Neural cell (in vitro differentiated cells): ENCODE results near the gene DDX47. TPM values are rescaled to one million over a fixed set of nuclear protein-coding genes. Genes with fewer than 3 reads are reported as not detected.

ENCODE experiments used
- H2AFZ ChIP-seq: fragments of 200-600, 300-800 bp; sonication (generic), shearing (Covaris generic); 2 replicates; pipeline ENCODE4 v1.6.0; 2014; ENCODE audit warnings: low read depth, mild to moderate bottlenecking, antibody characterized with exemption, low read length, moderate library complexity
- H3F3A ChIP-seq: fragments of 200-600 bp; shearing (Covaris generic); 2 replicates; pipeline ENCODE4 v1.6.1; 2016; ENCODE audit warnings: mild to moderate bottlenecking, moderate library complexity, mixed read lengths, antibody characterized with exemption, low read length; ENCODE audit not compliant: insufficient read depth, poor library complexity, severe bottlenecking
- H3K27ac ChIP-seq: fragments of 200-600, 300-800 bp; sonication (generic), shearing (Covaris generic); 2 replicates; pipeline ENCODE4 v1.5.1; 2014; ENCODE audit warnings: mild to moderate bottlenecking, low read length, moderate library complexity
- H3K27me3 ChIP-seq: fragments of 300-800, 200-600 bp; sonication (generic), shearing (Covaris generic); 2 replicates; pipeline ENCODE4 v1.6.0; 2014; ENCODE audit warnings: mild to moderate bottlenecking, low read depth, low read length, moderate library complexity; ENCODE audit not compliant: insufficient read depth
- H3K36me3 ChIP-seq: fragments of 300-800, 200-600 bp; sonication (generic), shearing (Covaris generic); 2 replicates; pipeline ENCODE4 v1.5.1; 2014; ENCODE audit warnings: mild to moderate bottlenecking, antibody characterized with exemption, low read length, moderate library complexity; ENCODE audit not compliant: insufficient read depth
- H3K4me2 ChIP-seq: fragments of 300-800, 200-600 bp; sonication (generic), shearing (Covaris generic); 2 replicates; pipeline ENCODE4 v1.6.0; 2014; ENCODE audit warnings: mild to moderate bottlenecking, low read length
- H3K4me3 ChIP-seq: fragments of 300-800, 200-600 bp; sonication (generic), shearing (Covaris generic); 2 replicates; pipeline ENCODE4 v1.5.1; 2014; ENCODE audit warnings: mild to moderate bottlenecking, low read length, moderate library complexity
- H3K79me2 ChIP-seq: fragments of 200-600 bp; shearing (Covaris generic); replicated peaks from 2 replicates; pipeline ENCODE4 v1.6.0; 2014; ENCODE audit warnings: mild to moderate bottlenecking, low read length, moderate library complexity; ENCODE audit not compliant: insufficient read depth
- H3K9ac ChIP-seq: fragments of 300-800, 200-600 bp; sonication (generic), shearing (Covaris generic); 2 replicates; pipeline ENCODE4 v1.6.1; 2016; ENCODE audit warnings: mild to moderate bottlenecking, low read length, mixed read lengths
- H3K9me2 ChIP-seq: fragments of 200-600 bp; shearing (Covaris generic); 2 replicates; pipeline ENCODE4 v1.6.1; 2016; ENCODE audit warnings: mild to moderate bottlenecking, low read length, mixed read lengths; ENCODE audit not compliant: insufficient read depth
- H3K9me3 ChIP-seq: fragments of 200-600, 300-800 bp; sonication (generic), shearing (Covaris generic); 2 replicates; pipeline ENCODE4 v1.6.1; 2016; ENCODE audit warnings: mild to moderate bottlenecking, mixed run types, low read length, moderate library complexity, mixed read lengths
- H4K20me1 ChIP-seq: fragments of 200-600 bp; shearing (Covaris generic); 2 replicates; pipeline ENCODE4 v1.6.1; 2016; ENCODE audit warnings: mild to moderate bottlenecking, mixed run types; ENCODE audit not compliant: insufficient read depth
- EP300 ChIP-seq: fragments of 450-650 bp; conservative IDR thresholded peaks from 2 replicates; pipeline ENCODE4 v1.6.1; 2014; ENCODE audit warnings: antibody characterized with exemption, mild to moderate bottlenecking, moderate library complexity; ENCODE audit not compliant: poor library complexity, severe bottlenecking
- POLR2AphosphoS5 ChIP-seq: IDR thresholded peaks from 2 replicates; pipeline ENCODE4 v1.6.1; 2012
- RAD21 ChIP-seq: fragments of 450-650 bp; conservative IDR thresholded peaks from 2 replicates; pipeline ENCODE4 v1.6.1; 2014; ENCODE audit warnings: antibody characterized with exemption, mild to moderate bottlenecking, moderate library complexity
- SMC3 ChIP-seq: fragments of 450-650 bp; conservative IDR thresholded peaks from 2 replicates; pipeline ENCODE4 v1.6.1; 2014; ENCODE audit warnings: antibody characterized with exemption, mild to moderate bottlenecking, moderate library complexity; ENCODE audit not compliant: poor library complexity
- TAF1 ChIP-seq: IDR thresholded peaks from 2 replicates; pipeline ENCODE4 v1.6.1; 2012; ENCODE audit warnings: low read depth
- polyA plus RNA-seq: library from polyadenylated mRNA; depleted of rRNA; stranded (reverse); fragments of >200 nt; gene quantifications from 2 replicates; pipeline ENCODE4 v1.2.3, GENCODE V29; 2014
- TF ChIP-seq, protein P1 (sequence below): IDR thresholded peaks from 2 replicates; pipeline ENCODE4 v1.6.1; 2012; ENCODE audit warnings: borderline replicate concordance
- TF ChIP-seq, protein P2 (sequence below): fragments of 450-650 bp; IDR thresholded peaks from 2 replicates; pipeline ENCODE4 v1.5.1; 2014; ENCODE audit warnings: antibody characterized with exemption, mild to moderate bottlenecking, moderate library complexity; ENCODE audit not compliant: poor library complexity, severe bottlenecking

Gene DDX47
- polyA plus RNA-seq, 1 donor from 2014 or later: 97.6 TPM

DNA sequence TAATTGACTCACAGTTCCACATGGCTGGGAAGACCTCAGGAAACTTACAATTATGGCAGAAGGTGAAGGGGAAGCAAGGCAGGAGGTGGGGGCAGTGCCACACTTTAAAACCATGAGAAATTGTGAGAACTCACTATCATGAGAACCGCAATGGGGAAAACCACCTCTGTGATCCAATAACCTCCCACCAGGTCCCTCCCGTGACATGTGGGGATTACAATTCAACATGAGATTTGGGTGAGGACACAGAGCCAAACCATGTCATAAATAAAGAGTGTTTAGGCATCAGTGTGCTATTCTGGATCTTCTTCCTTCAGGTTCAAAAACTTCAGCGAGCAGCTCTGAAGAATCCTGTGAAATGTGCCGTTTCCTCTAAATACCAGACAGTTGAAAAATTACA, 9.7 kb downstream of the DDX47 start:
- Histone ChIP-seq H3K27ac (no peak overlapping the region), H3K79me2 (no peaks in the 10 kb centered on the region), H3K9me2 (no peaks in the 10 kb centered on the region), H3K4me2 (no peak overlapping the region), H4K20me1 (no peaks in the 10 kb centered on the region), H3K4me3 (no peak overlapping the region), H2AFZ (no peak overlapping the region), H3K36me3 (no peaks in the 10 kb centered on the region), H3K9me3 (no peaks in the 10 kb centered on the region), H3F3A (no peaks in the 10 kb centered on the region), H3K27me3 (no peaks in the 10 kb centered on the region), H3K9ac (no peak overlapping the region)
- TF ChIP-seq, protein P1, sequence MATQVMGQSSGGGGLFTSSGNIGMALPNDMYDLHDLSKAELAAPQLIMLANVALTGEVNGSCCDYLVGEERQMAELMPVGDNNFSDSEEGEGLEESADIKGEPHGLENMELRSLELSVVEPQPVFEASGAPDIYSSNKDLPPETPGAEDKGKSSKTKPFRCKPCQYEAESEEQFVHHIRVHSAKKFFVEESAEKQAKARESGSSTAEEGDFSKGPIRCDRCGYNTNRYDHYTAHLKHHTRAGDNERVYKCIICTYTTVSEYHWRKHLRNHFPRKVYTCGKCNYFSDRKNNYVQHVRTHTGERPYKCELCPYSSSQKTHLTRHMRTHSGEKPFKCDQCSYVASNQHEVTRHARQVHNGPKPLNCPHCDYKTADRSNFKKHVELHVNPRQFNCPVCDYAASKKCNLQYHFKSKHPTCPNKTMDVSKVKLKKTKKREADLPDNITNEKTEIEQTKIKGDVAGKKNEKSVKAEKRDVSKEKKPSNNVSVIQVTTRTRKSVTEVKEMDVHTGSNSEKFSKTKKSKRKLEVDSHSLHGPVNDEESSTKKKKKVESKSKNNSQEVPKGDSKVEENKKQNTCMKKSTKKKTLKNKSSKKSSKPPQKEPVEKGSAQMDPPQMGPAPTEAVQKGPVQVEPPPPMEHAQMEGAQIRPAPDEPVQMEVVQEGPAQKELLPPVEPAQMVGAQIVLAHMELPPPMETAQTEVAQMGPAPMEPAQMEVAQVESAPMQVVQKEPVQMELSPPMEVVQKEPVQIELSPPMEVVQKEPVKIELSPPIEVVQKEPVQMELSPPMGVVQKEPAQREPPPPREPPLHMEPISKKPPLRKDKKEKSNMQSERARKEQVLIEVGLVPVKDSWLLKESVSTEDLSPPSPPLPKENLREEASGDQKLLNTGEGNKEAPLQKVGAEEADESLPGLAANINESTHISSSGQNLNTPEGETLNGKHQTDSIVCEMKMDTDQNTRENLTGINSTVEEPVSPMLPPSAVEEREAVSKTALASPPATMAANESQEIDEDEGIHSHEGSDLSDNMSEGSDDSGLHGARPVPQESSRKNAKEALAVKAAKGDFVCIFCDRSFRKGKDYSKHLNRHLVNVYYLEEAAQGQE: no peak
- TF ChIP-seq SMC3: no peak

DNA sequence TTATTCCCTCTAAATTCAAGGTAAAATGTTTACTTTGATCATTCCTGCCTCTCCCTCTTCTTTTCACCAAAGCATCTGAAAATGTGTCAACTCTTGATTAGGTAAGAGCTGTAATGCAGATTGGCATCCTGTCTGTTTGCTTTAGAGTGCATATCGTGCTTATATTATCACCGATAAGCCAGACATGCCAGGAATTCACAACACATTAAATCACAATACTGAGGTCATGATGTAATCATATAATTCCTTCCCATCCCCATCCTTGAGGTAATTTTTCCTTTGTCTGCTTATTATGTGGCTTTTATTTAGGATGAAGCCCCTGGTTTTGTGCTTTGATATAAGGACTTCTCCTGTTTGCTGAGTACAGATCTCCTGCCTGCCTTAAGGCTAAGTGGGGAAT, 10.2 kb downstream of the DDX47 start:
- H3K9ac ChIP-seq: no peak overlapping the region
- H3K4me3 ChIP-seq: no peak overlapping the region
- TF ChIP-seq TAF1 (no peak), POLR2AphosphoS5 (no peak)
- no peaks in the 10 kb centered on the region for H3K79me2 ChIP-seq
- no peak overlapping the region for H3K27ac ChIP-seq
- no peaks in the 10 kb centered on the region for H3K9me3 ChIP-seq
- H3F3A ChIP-seq: no peaks in the 10 kb centered on the region
- no peaks in the 10 kb centered on the region for H3K27me3 ChIP-seq
- H3K9me2 ChIP-seq: no peaks in the 10 kb centered on the region
- no peaks in the 10 kb centered on the region for H3K36me3 ChIP-seq
- no peaks in the 10 kb centered on the region for H4K20me1 ChIP-seq
- H3K4me2 ChIP-seq: no peak overlapping the region
- H2AFZ ChIP-seq: no peak overlapping the region

DNA sequence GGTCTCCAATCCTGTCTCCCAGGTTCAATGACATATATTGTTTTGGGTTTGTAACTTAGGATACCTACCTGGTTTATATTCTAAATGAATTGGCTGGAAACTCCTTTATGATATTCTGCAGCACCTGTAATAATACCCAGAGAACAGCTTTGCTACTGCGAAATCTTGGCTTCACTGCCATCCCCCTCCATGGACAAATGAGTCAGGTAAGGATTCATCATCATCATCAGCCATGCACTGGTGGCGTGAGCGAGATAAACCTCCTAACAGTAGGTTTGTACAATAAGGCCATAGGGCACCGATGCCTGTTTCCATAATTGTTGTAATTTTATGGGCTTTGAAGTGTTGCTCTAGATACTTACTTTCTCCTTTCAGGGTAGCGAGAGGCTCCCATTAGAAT, 10.7 kb downstream of the DDX47 start:
- H4K20me1 ChIP-seq: no peaks in the 10 kb centered on the region
- no peaks in the 10 kb centered on the region for H3K9me2 ChIP-seq
- no peaks in the 10 kb centered on the region for H3K9me3 ChIP-seq
- no peak overlapping the region for H3K9ac ChIP-seq
- H2AFZ ChIP-seq: no peak overlapping the region
- H3K4me3 ChIP-seq: no peak overlapping the region
- H3K4me2 ChIP-seq: no peak overlapping the region
- no peaks in the 10 kb centered on the region for H3K79me2 ChIP-seq
- TF ChIP-seq TAF1 (no peak), RAD21 (no peak), POLR2AphosphoS5 (no peak), SMC3 (no peak), EP300 (no peak)
- TF ChIP-seq, protein P2, sequence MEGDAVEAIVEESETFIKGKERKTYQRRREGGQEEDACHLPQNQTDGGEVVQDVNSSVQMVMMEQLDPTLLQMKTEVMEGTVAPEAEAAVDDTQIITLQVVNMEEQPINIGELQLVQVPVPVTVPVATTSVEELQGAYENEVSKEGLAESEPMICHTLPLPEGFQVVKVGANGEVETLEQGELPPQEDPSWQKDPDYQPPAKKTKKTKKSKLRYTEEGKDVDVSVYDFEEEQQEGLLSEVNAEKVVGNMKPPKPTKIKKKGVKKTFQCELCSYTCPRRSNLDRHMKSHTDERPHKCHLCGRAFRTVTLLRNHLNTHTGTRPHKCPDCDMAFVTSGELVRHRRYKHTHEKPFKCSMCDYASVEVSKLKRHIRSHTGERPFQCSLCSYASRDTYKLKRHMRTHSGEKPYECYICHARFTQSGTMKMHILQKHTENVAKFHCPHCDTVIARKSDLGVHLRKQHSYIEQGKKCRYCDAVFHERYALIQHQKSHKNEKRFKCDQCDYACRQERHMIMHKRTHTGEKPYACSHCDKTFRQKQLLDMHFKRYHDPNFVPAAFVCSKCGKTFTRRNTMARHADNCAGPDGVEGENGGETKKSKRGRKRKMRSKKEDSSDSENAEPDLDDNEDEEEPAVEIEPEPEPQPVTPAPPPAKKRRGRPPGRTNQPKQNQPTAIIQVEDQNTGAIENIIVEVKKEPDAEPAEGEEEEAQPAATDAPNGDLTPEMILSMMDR: no peak
- H3K36me3 ChIP-seq: peaks cover 1% of the 10 kb centered on the region
- H3K27me3 ChIP-seq: no peaks in the 10 kb centered on the region
- no peak overlapping the region for H3K27ac ChIP-seq
- no peaks in the 10 kb centered on the region for H3F3A ChIP-seq
